ENCODE results near the gene DAG1. TPM values are rescaled to one million over a fixed set of nuclear protein-coding genes. Genes with fewer than 3 reads are reported as not detected.
"Not testable (repeated sequence)": the region's sequence is repeated elsewhere in the genome, so short reads cannot be mapped to it uniquely, and the experiment has no call there.

DAG1 gene
- total RNA-seq, 4 donors from 2014 or later, result 42.1 to 102 (median 76.6) TPM

DNA sequence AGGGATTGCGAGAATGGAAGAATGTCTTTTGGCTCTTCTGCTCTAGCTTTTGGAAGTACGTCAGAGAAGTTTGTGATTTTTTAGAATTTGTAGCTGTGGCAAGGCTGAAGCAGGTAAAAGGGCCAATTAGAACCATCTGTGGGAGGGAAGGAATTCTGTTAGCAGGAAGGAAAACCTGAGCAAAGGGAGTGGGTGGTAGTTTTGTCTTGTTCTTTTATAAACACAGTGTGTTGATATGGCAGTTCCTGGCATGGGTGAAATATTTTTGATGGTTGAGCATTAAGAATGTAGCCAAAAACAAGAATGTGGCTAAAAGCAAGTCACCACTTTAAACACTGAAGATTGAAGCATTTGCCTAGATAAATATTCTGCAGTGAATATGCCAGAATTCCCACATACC is 23.8 kb downstream of the DAG1 start:
- no peak for DNase-seq (ENCODE audit: low spot score in 2 of 2)
- H3K27ac ChIP-seq, result no peak overlapping the region
- TF ChIP-seq POLR2A (IDR thresholded peaks at IDR 0.05) (no peak), POLR2AphosphoS5 (IDR thresholded peaks at IDR 0.05) (no peak), CTCF (IDR thresholded peaks at IDR 0.05) (no peak), EP300 (IDR thresholded peaks at IDR 0.05) (no peak)
- H3K4me3 ChIP-seq, result no peak overlapping the region
- no peaks in the 10 kb centered on the region for H3K27me3 ChIP-seq
- H3K4me1 ChIP-seq, result peaks cover 9% of the 10 kb centered on the region
- 81% methylated on average over 2 of the region's 2 CpGs for WGBS
- H3K36me3 ChIP-seq, result peaks cover 9% of the 10 kb centered on the region
- no peaks in the 10 kb centered on the region for H3K9me3 ChIP-seq

- Histone ChIP-seq H3K27ac (no peak overlapping the region), H3K9me3 (no peaks in the 10 kb centered on the region), H3K27me3 (no peaks in the 10 kb centered on the region), H3K4me3 (no peak overlapping the region), H3K36me3 (no peaks in the 10 kb centered on the region), H3K4me1 (peaks cover 11% of the 10 kb centered on the region)
- TF ChIP-seq EP300 (IDR thresholded peaks at IDR 0.05) (no peak), CTCF (IDR thresholded peaks at IDR 0.05) (no peak), POLR2A (IDR thresholded peaks at IDR 0.05) (no peak), POLR2AphosphoS5 (IDR thresholded peaks at IDR 0.05) (no peak)
- DNase-seq (ENCODE audit: low spot score in 2 of 2), result no peak
These were observed 25.0 kb downstream of the DAG1 start for GRCh38 chr3:49495023-49495422.

GRCh38 chr3:49496845-49497244 is 26.8 kb downstream of the DAG1 start:
- H3K27me3 ChIP-seq; DNase-seq (ENCODE audit: low spot score in 2 of 2); H3K4me3 ChIP-seq; H3K36me3 ChIP-seq; H3K9me3 ChIP-seq; H3K27ac ChIP-seq: not testable (repeated sequence)
- WGBS, result 91% methylated on average over 4 of the region's 4 CpGs
- H3K4me1 ChIP-seq, result peaks cover 29% of the 10 kb centered on the region

GRCh38 chr3:49497606-49498005 is 27.5 kb downstream of the DAG1 start:
- no peaks in the 10 kb centered on the region for H3K9me3 ChIP-seq
- peaks cover 30% of the 10 kb centered on the region for H3K4me1 ChIP-seq
- H3K36me3 ChIP-seq, result no peaks in the 10 kb centered on the region
- no peak for DNase-seq (ENCODE audit: low spot score in 2 of 2)
- H3K27me3 ChIP-seq, result no peaks in the 10 kb centered on the region
- no peak overlapping the region for H3K27ac ChIP-seq
- 94% methylated on average over 4 of the region's 4 CpGs for WGBS
- no peak overlapping the region for H3K4me3 ChIP-seq
- no peak for TF ChIP-seq EP300 (IDR thresholded peaks at IDR 0.05)
- TF ChIP-seq CTCF (IDR thresholded peaks at IDR 0.05), result no peak
- no peak for TF ChIP-seq POLR2AphosphoS5 (IDR thresholded peaks at IDR 0.05)
- no peak for TF ChIP-seq POLR2A (IDR thresholded peaks at IDR 0.05)

GRCh38 chr3:49498239-49498638 is 28.2 kb downstream of the DAG1 start:
- no peak overlapping the region for H3K27ac ChIP-seq
- no peak overlapping the region for H3K4me3 ChIP-seq
- no peaks in the 10 kb centered on the region for H3K9me3 ChIP-seq
- H3K27me3 ChIP-seq, result no peaks in the 10 kb centered on the region
- peaks cover 28% of the 10 kb centered on the region for H3K4me1 ChIP-seq
- TF ChIP-seq POLR2A (IDR thresholded peaks at IDR 0.05) (no peak), POLR2AphosphoS5 (IDR thresholded peaks at IDR 0.05) (no peak), CTCF (IDR thresholded peaks at IDR 0.05) (no peak), EP300 (IDR thresholded peaks at IDR 0.05) (no peak)
- WGBS, result 58% methylated on average over 1 of the region's 1 CpG
- no peaks in the 10 kb centered on the region for H3K36me3 ChIP-seq
- DNase-seq (ENCODE audit: low spot score in 2 of 2), result no peak

DNA sequence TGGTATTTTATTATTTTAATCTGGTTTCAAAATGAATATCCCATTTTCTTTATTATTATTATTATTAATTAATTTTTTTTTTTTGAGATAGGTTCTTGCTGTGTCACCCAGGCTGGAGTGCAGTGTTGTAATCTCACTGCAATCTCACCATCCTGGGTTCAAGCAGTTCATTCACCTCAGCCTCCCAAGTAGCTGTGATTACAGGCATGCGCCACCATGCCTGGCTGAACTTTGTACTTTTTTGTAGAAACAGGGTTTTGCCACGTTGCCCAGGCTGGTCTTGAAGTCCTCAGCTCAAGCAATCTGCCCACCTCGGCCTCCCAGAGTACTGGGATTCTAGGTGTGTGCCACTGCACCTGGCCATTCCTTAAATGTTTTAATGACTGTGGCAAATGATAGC is 28.6 kb downstream of the DAG1 start:
- no peaks in the 10 kb centered on the region for H3K9me3 ChIP-seq
- WGBS, result 91% methylated on average over 3 of the region's 3 CpGs
- no peaks in the 10 kb centered on the region for H3K27me3 ChIP-seq
- H3K4me3 ChIP-seq, result no peak overlapping the region
- no peak overlapping the region for H3K27ac ChIP-seq
- H3K4me1 ChIP-seq, result peaks cover 24% of the 10 kb centered on the region
- TF ChIP-seq POLR2AphosphoS5 (IDR thresholded peaks at IDR 0.05) (no peak), CTCF (IDR thresholded peaks at IDR 0.05) (no peak), EP300 (IDR thresholded peaks at IDR 0.05) (no peak), POLR2A (IDR thresholded peaks at IDR 0.05) (no peak)
- H3K36me3 ChIP-seq, result no peaks in the 10 kb centered on the region
- no peak for DNase-seq (ENCODE audit: low spot score in 2 of 2)
